Measurements from ENCODE around the gene SLC9C2. TPM values are rescaled to one million over a fixed set of nuclear protein-coding genes. Genes with fewer than 3 reads are reported as not detected.
"Not testable (repeated sequence)": the region's sequence is repeated elsewhere in the genome, so short reads cannot be mapped to it uniquely, and the experiment has no call there.

SLC9C2 gene
- total RNA-seq, 1 donor from 2014 or later = not detected

- no peak for DNase-seq (ENCODE audit: low read depth in 2 of 2)
Observed at GRCh38 chr1:173489929-173490328, 112.9 kb downstream of the SLC9C2 start.

GRCh38 chr1:173489149-173489600, 113.7 kb downstream of the SLC9C2 start:
- DNase-seq (ENCODE audit: low read depth in 2 of 2) = no peak

DNA sequence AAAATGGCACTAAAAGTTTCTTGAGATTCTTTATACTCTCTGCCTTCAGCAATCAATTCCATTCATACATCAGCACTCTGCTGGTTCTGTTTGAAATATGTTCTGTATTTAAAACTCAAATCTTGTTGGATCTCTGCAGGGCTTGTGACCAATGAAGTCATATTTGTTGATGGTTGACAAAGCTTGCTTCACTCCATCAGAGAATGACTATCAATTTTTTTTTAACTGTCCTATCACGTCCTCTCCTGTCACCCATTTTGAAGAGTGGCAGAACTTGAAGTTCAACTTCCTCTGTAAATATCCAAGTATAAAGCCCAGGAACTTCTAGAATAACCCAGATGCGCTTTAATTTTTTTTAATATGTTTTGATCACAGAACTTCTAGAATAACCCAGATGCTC, 114.9 kb downstream of the SLC9C2 start:
- DNase-seq (ENCODE audit: low read depth in 2 of 2) = no peak

DNA sequence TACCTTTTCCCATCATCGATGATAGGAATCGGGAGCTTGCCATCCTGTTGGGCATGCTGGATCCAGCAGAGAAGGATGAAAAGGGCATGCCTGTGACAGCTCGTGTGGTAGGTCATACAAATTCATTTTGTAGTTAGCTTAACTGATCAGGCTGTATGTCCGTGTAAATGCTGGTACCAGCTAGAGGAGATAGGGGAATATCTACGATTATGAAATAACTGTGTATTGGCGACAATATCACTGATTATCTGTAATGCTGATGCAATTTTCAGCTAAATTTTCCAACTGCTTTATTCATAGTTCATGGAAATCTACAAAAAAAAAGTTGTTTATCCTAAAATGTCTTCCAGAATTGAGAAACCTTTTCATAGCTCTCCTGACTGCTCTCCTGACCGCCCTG, 117.5 kb downstream of the SLC9C2 start:
- no peak for DNase-seq (ENCODE audit: low read depth in 2 of 2)

GRCh38 chr1:173484276-173484675, 118.6 kb downstream of the SLC9C2 start:
- no peak for DNase-seq (ENCODE audit: low read depth in 2 of 2)

DNA sequence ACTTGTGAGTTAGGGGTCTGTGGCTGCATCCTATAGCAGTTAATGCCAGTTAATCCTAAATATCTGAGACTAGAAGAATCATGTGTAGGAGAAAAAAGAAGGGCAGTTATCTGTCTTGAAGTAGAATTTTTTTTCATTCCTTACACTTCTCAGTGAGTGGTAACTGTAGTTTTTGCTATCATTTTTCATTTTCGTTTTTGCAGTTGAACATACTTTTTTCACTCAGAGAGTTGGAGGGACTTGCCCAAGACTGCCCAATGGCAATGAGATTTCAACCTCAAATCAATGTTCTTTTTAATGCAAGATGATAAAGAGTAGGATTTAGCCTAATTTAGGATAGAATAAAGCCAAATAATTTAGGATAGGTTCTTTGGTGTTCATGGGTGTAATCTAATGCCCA, 120.2 kb downstream of the SLC9C2 start:
- DNase-seq (ENCODE audit: low read depth in 2 of 2) = no peak

DNA sequence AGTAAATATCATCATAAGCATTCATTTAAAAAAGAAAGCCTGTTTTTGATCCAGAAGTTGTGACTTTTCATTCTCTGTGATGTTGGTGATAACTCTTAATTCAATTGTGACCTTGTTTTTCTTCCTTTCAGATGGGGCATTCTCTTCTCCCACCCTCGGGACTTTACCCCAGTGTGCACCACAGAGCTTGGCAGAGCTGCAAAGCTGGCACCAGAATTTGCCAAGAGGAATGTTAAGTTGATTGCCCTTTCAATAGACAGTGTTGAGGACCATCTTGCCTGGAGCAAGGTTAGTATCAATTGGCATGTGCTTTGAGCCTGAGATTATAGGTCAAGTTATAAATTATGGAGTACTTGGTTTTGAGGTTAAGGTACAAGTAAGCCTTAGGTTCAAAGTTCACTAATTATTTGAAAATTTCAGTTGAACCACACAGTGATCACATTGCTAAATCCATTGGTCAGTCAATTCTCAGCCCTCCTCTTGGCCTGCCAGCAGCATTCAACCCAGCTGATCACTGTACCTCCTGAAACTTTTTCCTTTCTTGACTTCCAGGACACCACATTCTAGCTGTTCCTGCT, 121.6 kb downstream of the SLC9C2 start:
- no peak for DNase-seq (ENCODE audit: low read depth in 2 of 2)

DNA sequence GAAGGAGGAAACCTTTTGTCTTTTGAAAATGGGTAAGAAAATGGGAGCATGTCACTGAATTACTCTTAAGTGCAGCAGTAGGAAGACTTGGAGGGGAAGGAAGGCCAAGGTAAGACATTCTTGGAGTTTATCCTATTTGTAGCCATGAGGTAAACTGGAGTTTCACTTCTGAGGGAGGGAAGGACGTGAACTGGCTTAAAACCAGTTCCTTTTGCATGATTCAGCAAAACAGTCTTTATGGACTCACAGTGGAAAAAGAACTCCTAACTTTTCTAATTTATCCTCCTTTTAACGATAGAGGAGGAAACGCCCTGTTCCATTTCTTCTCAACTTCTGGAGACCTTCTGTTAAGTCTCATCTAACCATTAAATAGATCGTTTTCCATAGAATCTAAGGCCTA, 123.2 kb downstream of the SLC9C2 start:
- DNase-seq (ENCODE audit: low read depth in 2 of 2) = no peak

DNA sequence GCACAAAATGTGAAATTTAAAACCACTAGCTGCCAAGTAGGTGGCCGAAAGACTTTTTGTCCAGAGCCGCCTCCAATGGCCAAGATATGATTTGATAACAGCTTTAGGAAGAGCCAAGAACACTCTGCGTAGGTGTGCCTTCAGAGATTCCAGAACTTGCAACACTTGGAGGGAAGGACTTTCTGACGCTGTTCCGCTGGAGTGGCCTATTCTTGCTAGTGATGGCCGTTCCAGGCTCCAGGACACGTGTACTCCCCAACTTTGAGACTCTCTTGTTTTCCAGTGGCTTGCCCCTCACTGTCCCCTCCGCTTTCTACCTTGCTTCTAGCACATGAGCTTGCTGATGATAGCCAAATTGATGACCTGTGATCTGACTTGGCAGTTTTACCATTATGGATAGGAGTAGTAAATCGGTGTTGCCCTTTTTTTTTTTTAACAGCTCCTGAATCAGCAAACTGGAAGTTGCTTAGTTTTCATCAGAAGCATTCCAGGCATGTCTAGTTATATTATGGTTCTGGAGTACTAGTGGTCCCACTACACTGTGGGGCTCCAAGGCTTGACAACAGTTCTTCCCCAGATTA, 124.7 kb downstream of the SLC9C2 start:
- peak in 1 of 2 donors; percentile 55 for DNase-seq (ENCODE audit: low read depth in 2 of 2)

- DNase-seq (ENCODE audit: low read depth in 2 of 2) = peak in 1 of 2 donors; percentile 61
Observed at GRCh38 chr1:173477286-173478093, 125.4 kb downstream of the SLC9C2 start, which contains the start of gene PRDX6. PRDX6 (plus strand) TSS chr1:173477335; CDS start chr1:173477398, 63 bp downstream.

DNA sequence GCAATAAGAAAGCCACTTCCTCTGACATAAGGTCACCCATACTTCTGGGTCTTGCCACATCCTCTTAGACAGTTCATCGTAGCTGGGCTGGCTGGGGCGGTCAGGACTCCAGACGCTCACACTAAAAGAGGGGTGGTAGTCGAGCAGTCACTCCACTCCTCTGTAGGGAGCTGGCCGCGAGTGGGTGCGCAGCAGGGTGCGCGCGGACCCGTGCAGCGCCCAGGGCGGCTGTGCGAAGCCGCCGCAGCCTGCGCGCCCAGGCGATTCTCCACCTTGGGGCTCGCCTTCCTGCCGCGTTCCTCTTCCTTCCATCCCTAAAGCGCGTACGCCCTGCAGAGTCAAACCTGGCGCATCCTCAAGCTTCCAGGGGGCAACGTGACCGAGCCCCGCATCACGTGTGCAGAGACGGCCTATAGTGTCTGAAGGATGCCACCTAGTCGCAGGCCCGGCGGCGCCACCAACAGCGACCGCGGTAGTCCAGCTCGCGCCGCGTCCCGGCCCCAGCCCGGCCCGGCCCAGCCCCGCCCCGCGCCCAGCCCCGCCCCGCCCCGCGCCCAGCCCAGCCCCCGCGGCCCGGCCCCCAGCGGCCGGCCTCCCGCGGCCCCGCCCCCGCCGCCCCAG, 126.1 kb downstream of the SLC9C2 start:
- DNase-seq (ENCODE audit: low read depth in 2 of 2) = peak; percentile 80 to 94

GRCh38 chr1:173476197-173476664, 126.6 kb downstream of the SLC9C2 start:
- no peak for DNase-seq (ENCODE audit: low read depth in 2 of 2)

DNA sequence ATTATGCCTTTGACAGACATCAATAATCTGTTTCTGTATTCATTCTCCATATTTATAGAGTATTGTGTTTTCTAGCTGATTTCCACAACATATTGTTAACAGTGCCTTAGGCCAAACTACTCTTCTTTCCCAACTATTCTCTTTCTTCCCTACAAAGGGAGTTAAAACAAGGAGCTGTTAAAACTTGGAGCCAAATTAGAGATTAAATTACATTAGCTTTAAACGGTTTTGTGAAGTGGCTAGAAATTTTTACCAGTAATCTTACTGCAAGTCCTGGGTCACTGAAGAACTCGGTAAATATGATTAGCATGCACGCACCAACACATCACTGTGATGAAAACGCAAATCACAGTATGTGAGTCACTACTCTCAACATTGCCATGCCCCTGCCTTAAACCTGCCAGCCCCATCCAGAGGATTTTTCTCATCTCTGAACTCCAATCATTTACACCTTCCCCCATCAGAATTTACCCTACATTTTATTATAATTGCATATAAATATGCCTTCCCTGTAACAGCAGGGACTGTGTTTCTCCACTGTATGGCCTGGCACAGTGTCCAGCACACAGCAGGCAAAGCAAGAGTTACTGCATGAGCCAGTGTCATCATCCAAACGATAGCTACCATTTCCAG, 127.2 kb downstream of the SLC9C2 start:
- peak in 1 of 2 donors; percentile 17 for DNase-seq (ENCODE audit: low read depth in 2 of 2)

DNA sequence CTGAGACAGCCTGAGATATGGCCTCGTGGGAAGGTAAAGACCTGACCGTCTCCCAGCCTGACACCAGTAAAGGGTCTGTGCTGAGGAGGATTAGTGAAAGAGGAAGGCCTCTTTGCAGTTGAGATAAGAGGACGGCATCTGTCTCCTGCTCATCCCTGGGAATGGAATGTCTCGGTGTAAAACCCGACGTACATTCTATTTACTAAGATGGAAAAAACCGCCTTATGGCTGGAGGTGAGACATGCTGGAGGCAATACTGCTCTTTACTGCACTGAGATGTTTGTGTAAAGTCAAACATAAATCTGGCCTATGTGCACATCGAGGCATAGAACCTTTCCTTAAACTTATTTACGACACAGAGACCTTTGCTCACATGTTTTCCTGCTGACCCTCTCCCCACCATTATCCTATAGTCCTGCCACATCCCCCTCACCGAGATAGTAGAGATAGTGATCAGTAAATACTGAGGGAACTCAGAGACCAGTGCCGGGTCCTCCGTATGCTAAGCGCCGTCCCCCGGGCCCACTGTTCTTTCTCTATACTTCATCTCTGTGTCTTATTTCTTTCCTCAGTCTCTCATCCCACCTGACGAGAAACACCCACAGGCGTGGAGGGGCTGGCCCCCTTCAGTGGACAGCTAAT, 128.0 kb downstream of the SLC9C2 start:
- DNase-seq (ENCODE audit: low read depth in 2 of 2) = not testable (repeated sequence)

- DNase-seq (ENCODE audit: low read depth in 2 of 2) = no peak
Observed at GRCh38 chr1:173474097-173474779, 128.6 kb downstream of the SLC9C2 start.

GRCh38 chr1:173473599-173474011, 129.3 kb downstream of the SLC9C2 start:
- DNase-seq (ENCODE audit: low read depth in 2 of 2) = peak in 1 of 2 donors; percentile 78

DNA sequence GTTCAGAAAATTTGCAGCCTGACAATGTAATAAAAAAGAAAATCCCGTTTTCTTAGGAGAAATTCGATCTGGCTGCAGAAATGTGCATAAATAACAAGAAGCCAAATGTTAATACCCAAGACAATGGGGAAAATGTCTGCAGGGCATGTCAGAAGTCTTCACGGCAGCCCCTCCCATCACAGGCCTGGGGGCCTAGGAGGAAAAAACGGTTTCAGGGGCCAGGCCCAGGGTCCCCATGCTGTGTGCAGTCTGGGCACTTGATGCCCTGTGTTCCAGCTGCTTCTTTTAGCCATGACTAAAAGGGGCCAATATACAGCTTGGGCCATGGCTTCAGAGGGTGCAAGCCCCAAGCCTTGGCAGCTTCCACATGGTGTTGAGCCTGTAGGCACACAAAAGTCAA, 132.3 kb downstream of the SLC9C2 start:
- no peak for DNase-seq (ENCODE audit: low read depth in 2 of 2)

DNA sequence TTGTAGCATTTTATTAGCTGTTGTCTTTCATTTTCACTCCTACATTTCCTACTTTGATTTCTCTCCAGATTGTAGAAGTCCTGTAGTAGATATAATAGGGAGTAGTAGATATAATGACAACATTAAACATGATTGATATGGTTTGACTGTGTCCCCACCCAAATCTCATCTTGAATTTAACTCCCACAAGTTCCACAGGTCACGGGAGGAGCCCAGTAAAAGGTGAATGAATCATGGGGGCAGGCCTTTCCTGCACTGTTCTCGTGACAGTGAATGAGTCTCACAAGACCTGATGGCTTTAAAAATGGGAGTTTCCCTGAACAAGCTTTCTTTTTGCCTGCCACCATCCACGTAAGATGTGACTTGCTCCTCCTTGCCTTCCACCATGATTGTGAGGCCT, 133.2 kb downstream of the SLC9C2 start:
- DNase-seq (ENCODE audit: low read depth in 2 of 2) = no peak

GRCh38 chr1:173467426-173467825, 135.4 kb downstream of the SLC9C2 start:
- DNase-seq (ENCODE audit: low read depth in 2 of 2) = no peak

- not testable (repeated sequence) for DNase-seq (ENCODE audit: low read depth in 2 of 2)
Observed at GRCh38 chr1:173464185-173464584, 138.7 kb downstream of the SLC9C2 start.
